HCT116 (cell line): Measurements from ENCODE around the gene TACC3. TPM values are rescaled to one million over a fixed set of nuclear protein-coding genes. Genes with fewer than 3 reads are reported as not detected.

Source experiments
- ATAC-seq: fragments of 200-7000 bp; cut with Tn5 transposase; 2 replicates; pipeline ENCODE4 v1.9.1; 2020; ENCODE audit warnings: mild to moderate bottlenecking, moderate library complexity
- BruUV-seq: library from RNA; stranded (reverse); fragments of 400-500 nt; replicated peaks from 2 replicates; lab custom pipeline; 2021; lab: Mats Ljungman, UMichigan
- CTCF ChIA-PET: fragments of 300-600 bp; sonication (Branson Sonifier 250); formaldehyde crosslinking; loops from one replicate; lab custom pipeline; 2021; ENCODE audit warnings: antibody characterized with exemption; lab: Charles Lee
- POLR2A ChIA-PET: fragments of 300-600, 350-600 bp; sonication (Branson Sonifier 250); formaldehyde crosslinking; loops from one replicate; lab custom pipeline; 2021; ENCODE audit warnings: antibody characterized with exemption; lab: Charles Lee
- RAD21 ChIA-PET, 2 experiments: fragments of 300-600 bp; sonication (Branson Sonifier 250); formaldehyde crosslinking; loops; one replicate each; lab custom pipeline; 2023; ENCODE audit warnings: low total read pairs in 2 of 2; ENCODE audit not compliant: uncharacterized antibody in 2 of 2, unreplicated experiment in 2 of 2, low non-redundant PET in 1 of 2; lab: Charles Lee
- DNase-seq: peaks from one replicate; pipeline ENCODE4 v3.0.0-alpha.2; 2010; ENCODE audit warnings: low read depth, low spot score
- H2AFZ ChIP-seq: fragments of 200-600 bp; shearing (Covaris generic), sonication (generic); 2 replicates; pipeline ENCODE4 v1.6.1; 2017; ENCODE audit warnings: low read depth, mixed run types, mixed read lengths, antibody characterized with exemption, low read length; ENCODE audit not compliant: poor library complexity, severe bottlenecking
- H3K27ac ChIP-seq: 2 replicates; pipeline ENCODE4 v1.5.1; 2012; ENCODE audit warnings: low read depth, low read length
- H3K27me3 ChIP-seq: fragments of 200-600 bp; sonication (generic); 2 replicates; pipeline ENCODE4 v1.6.1; 2016; ENCODE audit warnings: mixed run types, low read length, mixed read lengths; ENCODE audit not compliant: insufficient read depth
- H3K36me3 ChIP-seq, 2 experiments: fragments of 200-500 bp in 1 of 2; fragments of 200-600 bp in 1 of 2; sonication (Bioruptor generic) in 1 of 2; sonication (generic) in 1 of 2; 2 replicates each; pipeline versions ENCODE4 v1.5.1 to v1.6.1; 2014 to 2016; ENCODE audit warnings: low read length in 2 of 2, inconsistent platforms in 1 of 2, mixed read lengths in 1 of 2, mixed run types in 1 of 2; ENCODE audit not compliant: insufficient read depth in 2 of 2, control insufficient read depth in 1 of 2
- H3K4me1 ChIP-seq, 2 experiments: fragments of 200-600 bp in 1 of 2; sonication (generic) in 1 of 2; 2 replicates each; pipeline versions ENCODE4 v1.5.1 to v1.6.1; 2012 to 2017; ENCODE audit warnings: low read length in 2 of 2, inconsistent platforms in 1 of 2, mild to moderate bottlenecking in 1 of 2, mixed read lengths in 1 of 2, mixed run types in 1 of 2, moderate library complexity in 1 of 2; ENCODE audit not compliant: insufficient read depth in 2 of 2, control insufficient read depth in 1 of 2
- H3K4me2 ChIP-seq: fragments of 200-600 bp; sonication (generic); 2 replicates; pipeline ENCODE4 v1.6.1; 2017; ENCODE audit warnings: mixed run types, low read length, mixed read lengths
- H3K4me3 ChIP-seq, 2 experiments: fragments of 200-600 bp in 1 of 2; sonication (generic) in 1 of 2; replicated peaks in 1 of 2; 2 replicates each; pipeline ENCODE4 v1.5.1; 2011 to 2016; ENCODE audit warnings: low read length in 2 of 2, control low read depth in 1 of 2, low read depth in 1 of 2, mild to moderate bottlenecking in 1 of 2, mixed read lengths in 1 of 2, mixed run types in 1 of 2
- H3K79me2 ChIP-seq: fragments of 200-600 bp; sonication (generic); 2 replicates; pipeline ENCODE4 v1.6.1; 2017; ENCODE audit warnings: mild to moderate bottlenecking, mixed run types, low read length, moderate library complexity, mixed read lengths; ENCODE audit not compliant: insufficient read depth
- H3K9ac ChIP-seq: fragments of 200-600 bp; sonication (generic); 2 replicates; pipeline ENCODE4 v1.6.1; 2016; ENCODE audit warnings: low read length, mixed read lengths
- H3K9me2 ChIP-seq: fragments of 200-600 bp; sonication (generic), shearing (Covaris generic); 2 replicates; pipeline ENCODE4 v1.6.1; 2017; ENCODE audit warnings: mixed run types, mild to moderate bottlenecking, moderate library complexity; ENCODE audit not compliant: insufficient read depth
- H3K9me3 ChIP-seq, 2 experiments: fragments of 200-500 bp in 1 of 2; fragments of 200-600 bp in 1 of 2; sonication (Bioruptor generic) in 1 of 2; sonication (generic) in 1 of 2; 2 replicates each; pipeline ENCODE4 v1.6.1; 2014 to 2017; ENCODE audit warnings: low read length in 2 of 2, mixed read lengths in 2 of 2, inconsistent platforms in 1 of 2, low read depth in 1 of 2, mild to moderate bottlenecking in 1 of 2, mixed run types in 1 of 2, moderate library complexity in 1 of 2; ENCODE audit not compliant: control insufficient read depth in 1 of 2, insufficient read depth in 1 of 2
- H4K20me1 ChIP-seq: fragments of 200-600 bp; sonication (generic), shearing (Covaris generic); 2 replicates; pipeline ENCODE4 v1.6.1; 2017; ENCODE audit warnings: mixed run types, mild to moderate bottlenecking, moderate library complexity; ENCODE audit not compliant: insufficient read depth
- POLR2A ChIP-seq: IDR thresholded peaks from 2 replicates; pipeline ENCODE4 v1.7.0; 2011; ENCODE audit warnings: borderline replicate concordance; ENCODE audit not compliant: insufficient read depth, insufficient read length; ENCODE audit errors: extremely low read depth
- ZNF274 ChIP-seq: fragments of 200-500 bp; sonication (Bioruptor generic); IDR thresholded peaks from 2 replicates; pipeline ENCODE4 v1.6.1; 2014; ENCODE audit warnings: mild to moderate bottlenecking, low read depth, low read length, inconsistent platforms
- intact Hi-C: fragments of 100-400 bp; cut with micrococcal nuclease; formaldehyde crosslinking; loops from 2 replicates; pipeline ENCODE4 v1.10.0; 2022
- total RNA-seq: library from RNA; stranded (reverse); gene quantifications from one replicate; pipeline ENCODE4 v1.2.1, GENCODE V29; 2021; ENCODE audit not compliant: unreplicated experiment
- TF ChIP-seq, protein P1 (sequence below): IDR thresholded peaks from 2 replicates; pipeline ENCODE4 v1.6.1; 2012; ENCODE audit warnings: low read depth

TACC3 gene
- total RNA-seq, 1 experiment from 2014 or later = 106 TPM

DNA sequence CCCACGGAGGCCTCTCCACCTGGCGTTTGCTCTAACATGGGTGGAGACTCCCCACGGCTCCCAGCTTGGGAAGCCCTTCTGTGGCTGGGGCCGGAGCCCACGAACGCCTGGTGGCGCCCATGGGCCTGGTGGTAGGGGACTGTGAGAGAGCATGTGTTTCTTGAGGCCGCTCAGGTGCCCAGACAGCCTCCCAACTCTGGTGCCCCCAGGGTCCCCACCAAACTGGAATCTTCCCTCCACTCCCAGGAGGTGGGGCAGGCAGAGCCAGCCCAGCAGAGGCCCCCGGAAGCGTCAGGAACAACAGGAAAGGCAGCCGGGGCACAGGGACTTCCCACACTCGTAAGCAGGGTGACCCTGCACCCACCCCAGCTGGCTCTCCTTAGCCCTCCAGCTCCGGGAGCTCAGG, 38.5 kb downstream of the TACC3 start:
- no TSS peak for BruUV-seq

More for the DNA sequence above, 38.5 kb downstream of the TACC3 start:
- Histone ChIP-seq H3K9me3 (no peaks in the 10 kb centered on the region), H3K27ac (no peak overlapping the region), H4K20me1 (no peaks in the 10 kb centered on the region), H3K4me2 (no peak overlapping the region), H2AFZ (no peak overlapping the region), H3K4me1 (peaks cover 15 to 16% of the 10 kb centered on the region in 2 experiments), H3K79me2 (no peaks in the 10 kb centered on the region), H3K36me3 (no peaks in the 10 kb centered on the region), H3K27me3 (no peaks in the 10 kb centered on the region), H3K4me3 (no peak overlapping the region), H3K9ac (no peak overlapping the region), H3K9me2 (no peaks in the 10 kb centered on the region)
- intact Hi-C loops = no loop called here
- DNase-seq (no peak), ATAC-seq (no peak)
- TF ChIP-seq POLR2A (no peak), ZNF274 (no peak)
- TF ChIP-seq, protein P1, sequence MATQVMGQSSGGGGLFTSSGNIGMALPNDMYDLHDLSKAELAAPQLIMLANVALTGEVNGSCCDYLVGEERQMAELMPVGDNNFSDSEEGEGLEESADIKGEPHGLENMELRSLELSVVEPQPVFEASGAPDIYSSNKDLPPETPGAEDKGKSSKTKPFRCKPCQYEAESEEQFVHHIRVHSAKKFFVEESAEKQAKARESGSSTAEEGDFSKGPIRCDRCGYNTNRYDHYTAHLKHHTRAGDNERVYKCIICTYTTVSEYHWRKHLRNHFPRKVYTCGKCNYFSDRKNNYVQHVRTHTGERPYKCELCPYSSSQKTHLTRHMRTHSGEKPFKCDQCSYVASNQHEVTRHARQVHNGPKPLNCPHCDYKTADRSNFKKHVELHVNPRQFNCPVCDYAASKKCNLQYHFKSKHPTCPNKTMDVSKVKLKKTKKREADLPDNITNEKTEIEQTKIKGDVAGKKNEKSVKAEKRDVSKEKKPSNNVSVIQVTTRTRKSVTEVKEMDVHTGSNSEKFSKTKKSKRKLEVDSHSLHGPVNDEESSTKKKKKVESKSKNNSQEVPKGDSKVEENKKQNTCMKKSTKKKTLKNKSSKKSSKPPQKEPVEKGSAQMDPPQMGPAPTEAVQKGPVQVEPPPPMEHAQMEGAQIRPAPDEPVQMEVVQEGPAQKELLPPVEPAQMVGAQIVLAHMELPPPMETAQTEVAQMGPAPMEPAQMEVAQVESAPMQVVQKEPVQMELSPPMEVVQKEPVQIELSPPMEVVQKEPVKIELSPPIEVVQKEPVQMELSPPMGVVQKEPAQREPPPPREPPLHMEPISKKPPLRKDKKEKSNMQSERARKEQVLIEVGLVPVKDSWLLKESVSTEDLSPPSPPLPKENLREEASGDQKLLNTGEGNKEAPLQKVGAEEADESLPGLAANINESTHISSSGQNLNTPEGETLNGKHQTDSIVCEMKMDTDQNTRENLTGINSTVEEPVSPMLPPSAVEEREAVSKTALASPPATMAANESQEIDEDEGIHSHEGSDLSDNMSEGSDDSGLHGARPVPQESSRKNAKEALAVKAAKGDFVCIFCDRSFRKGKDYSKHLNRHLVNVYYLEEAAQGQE = no peak
- ChIA-PET POLR2A (no interaction called here), CTCF (interaction anchor here (0.6 kb wide), 1 partner anchor 17 kb away, joined by 3 read pairs; no protein-coding TSS in a partner anchor), RAD21 (no interaction called here)
